ES-I3 (cell line): ENCODE results near the gene FAT4.
A peak's percentile ranks its signal among the peaks of the same experiment; 100 is the strongest.

Experiments
- H3K36me3 ChIP-seq: 2 replicates; pipeline ENCODE4 v1.6.1; 2013; ENCODE audit warnings: mild to moderate bottlenecking, low read length, control low read depth, moderate library complexity; ENCODE audit not compliant: insufficient read depth
- H3K4me1 ChIP-seq: 2 replicates; pipeline ENCODE4 v1.6.1; 2013; ENCODE audit warnings: mild to moderate bottlenecking, control low read depth, low read length; ENCODE audit not compliant: insufficient read depth
- H3K9ac ChIP-seq: 2 replicates; pipeline ENCODE4 v1.6.1; 2013; ENCODE audit warnings: low read depth, mild to moderate bottlenecking, low read length, moderate library complexity
- H3K9me3 ChIP-seq: 2 replicates; pipeline ENCODE4 v1.6.1; 2013; ENCODE audit warnings: mild to moderate bottlenecking, low read length, moderate library complexity; ENCODE audit not compliant: control insufficient read depth, insufficient read depth

The FAT4 gene

GRCh38 chr4:125314676-125315575, at the start of gene FAT4:
Gene FAT4 (plus strand): TSS chr4:125314955. CDS start chr4:125316412, 1,457 bp downstream.
- peak within 1 kb of the TSS; percentile 84 for H3K9ac ChIP-seq
- H3K36me3 ChIP-seq, result no peaks in the 10 kb centered on the region
- H3K4me1 ChIP-seq, result no peaks in the 10 kb centered on the region; the same call in 1 of the 2 replicates
- no peaks in the 10 kb centered on the region for H3K9me3 ChIP-seq

- H3K36me3 ChIP-seq, result no peaks in the 10 kb centered on the region
- H3K9ac ChIP-seq, result no peak overlapping the region
- peaks cover 20% of the 10 kb centered on the region; the same call in 1 of the 2 replicates for H3K4me1 ChIP-seq
- H3K9me3 ChIP-seq, result no peaks in the 10 kb centered on the region
These were observed 48.9 kb upstream of the FAT4 start for GRCh38 chr4:125265846-125266245.

GRCh38 chr4:125266901-125267604, 47.7 kb upstream of the FAT4 start:
- H3K9ac ChIP-seq, result no peak overlapping the region
- no peaks in the 10 kb centered on the region for H3K36me3 ChIP-seq
- peaks cover 20% of the 10 kb centered on the region; the same call in 1 of the 2 replicates for H3K4me1 ChIP-seq
- no peaks in the 10 kb centered on the region for H3K9me3 ChIP-seq

GRCh38 chr4:125267630-125268029, 47.1 kb upstream of the FAT4 start:
- Histone ChIP-seq H3K4me1 (peaks cover 16% of the 10 kb centered on the region; the same call in 1 of the 2 replicates), H3K9me3 (no peaks in the 10 kb centered on the region), H3K36me3 (no peaks in the 10 kb centered on the region), H3K9ac (no peak overlapping the region)

- Histone ChIP-seq H3K4me1 (peaks cover 16% of the 10 kb centered on the region; the same call in 1 of the 2 replicates), H3K36me3 (no peaks in the 10 kb centered on the region), H3K9ac (no peak overlapping the region), H3K9me3 (no peaks in the 10 kb centered on the region)
These were observed 46.5 kb upstream of the FAT4 start for GRCh38 chr4:125268068-125268755.

GRCh38 chr4:125276811-125277210, 37.9 kb upstream of the FAT4 start:
- Histone ChIP-seq H3K9me3 (no peaks in the 10 kb centered on the region; the same call in 1 of the 2 replicates), H3K9ac (no peak overlapping the region), H3K4me1 (no peaks in the 10 kb centered on the region), H3K36me3 (no peaks in the 10 kb centered on the region)

GRCh38 chr4:125277790-125278189, 37.0 kb upstream of the FAT4 start:
- Histone ChIP-seq H3K9ac (no peak overlapping the region), H3K4me1 (no peaks in the 10 kb centered on the region), H3K36me3 (no peaks in the 10 kb centered on the region), H3K9me3 (no peaks in the 10 kb centered on the region; the same call in 1 of the 2 replicates)

GRCh38 chr4:125280892-125281403, 33.8 kb upstream of the FAT4 start:
- H3K9me3 ChIP-seq, result no peaks in the 10 kb centered on the region
- 0 out of 2 replicates have a peak, but pooled peaks cover 6% of the 10 kb centered on the region for H3K4me1 ChIP-seq
- H3K36me3 ChIP-seq, result no peaks in the 10 kb centered on the region

GRCh38 chr4:125283707-125284279, 31.0 kb upstream of the FAT4 start:
- Histone ChIP-seq H3K36me3 (no peaks in the 10 kb centered on the region), H3K9me3 (no peaks in the 10 kb centered on the region; the same call in 1 of the 2 replicates), H3K4me1 (0 out of 2 replicates have a peak, but pooled peaks cover 6% of the 10 kb centered on the region), H3K9ac (no peak overlapping the region)

More at GRCh38 chr4:125280892-125281403, 33.8 kb upstream of the FAT4 start:
- H3K9ac ChIP-seq, result no peak overlapping the region

- Histone ChIP-seq H3K36me3 (no peaks in the 10 kb centered on the region), H3K9ac (no peak overlapping the region), H3K4me1 (no peaks in the 10 kb centered on the region; the same call in 1 of the 2 replicates), H3K9me3 (no peaks in the 10 kb centered on the region)
These were observed 17.6 kb upstream of the FAT4 start for GRCh38 chr4:125297116-125297515.

GRCh38 chr4:125303058-125303457, 11.7 kb upstream of the FAT4 start:
- Histone ChIP-seq H3K4me1 (no peaks in the 10 kb centered on the region; the same call in 1 of the 2 replicates), H3K9ac (no peak overlapping the region), H3K9me3 (no peaks in the 10 kb centered on the region), H3K36me3 (no peaks in the 10 kb centered on the region)

- Histone ChIP-seq H3K4me1 (no peaks in the 10 kb centered on the region), H3K9ac (no peak overlapping the region), H3K36me3 (no peaks in the 10 kb centered on the region), H3K9me3 (no peaks in the 10 kb centered on the region)
These were observed 10.9 kb upstream of the FAT4 start for GRCh38 chr4:125303821-125304220.

GRCh38 chr4:125306112-125306511, 8.6 kb upstream of the FAT4 start:
- Histone ChIP-seq H3K9me3 (no peaks in the 10 kb centered on the region), H3K4me1 (no peaks in the 10 kb centered on the region), H3K9ac (no peak overlapping the region)

GRCh38 chr4:125306533-125306932, 8.2 kb upstream of the FAT4 start:
- Histone ChIP-seq H3K9me3 (no peaks in the 10 kb centered on the region), H3K4me1 (no peaks in the 10 kb centered on the region), H3K9ac (no peak overlapping the region), H3K36me3 (no peaks in the 10 kb centered on the region)

More at GRCh38 chr4:125306112-125306511, 8.6 kb upstream of the FAT4 start:
- H3K36me3 ChIP-seq, result no peaks in the 10 kb centered on the region
